Endothelial cell of umbilical vein (primary cell): ENCODE data around the gene CNOT11.
"Not testable (repeated sequence)": the region's sequence is repeated elsewhere in the genome, so short reads cannot be mapped to it uniquely, and the experiment has no call there.

Source experiments
- CTCF ChIP-seq, 2 donors: IDR thresholded peaks; 1 replicate in 1 of 2; 2 replicates in 1 of 2; pipeline ENCODE4 v1.5.1; 2011; ENCODE audit warnings: low read length in 2 of 2, mild to moderate bottlenecking in 2 of 2, moderate library complexity in 2 of 2, control low read depth in 1 of 2, inconsistent platforms in 1 of 2, low read depth in 1 of 2; ENCODE audit not compliant: insufficient read depth in 1 of 2; ENCODE audit errors: extremely low read depth in 1 of 2
- EZH2 ChIP-seq: IDR thresholded peaks from 2 replicates; pipeline ENCODE4 v1.6.1; 2012; ENCODE audit warnings: borderline replicate concordance, low read depth, mild to moderate bottlenecking, moderate library complexity, low read length, inconsistent platforms; ENCODE audit not compliant: severe bottlenecking
- GATA2 ChIP-seq: IDR thresholded peaks from 2 replicates; pipeline ENCODE4 v1.7.0; 2011; ENCODE audit warnings: low read depth, mild to moderate bottlenecking, moderate library complexity, mixed read lengths, low read length; ENCODE audit not compliant: insufficient read length, insufficient read depth
- JUN ChIP-seq: IDR thresholded peaks from 2 replicates; pipeline ENCODE4 v1.6.1; 2011; ENCODE audit warnings: borderline replicate concordance, low read depth; ENCODE audit not compliant: insufficient read length, insufficient read depth
- POLR2A ChIP-seq: IDR thresholded peaks from 2 replicates; pipeline ENCODE4 v1.6.1; 2012; ENCODE audit warnings: low read depth, mild to moderate bottlenecking, control low read depth, low read length
- POLR2AphosphoS5 ChIP-seq: IDR thresholded peaks from 2 replicates; pipeline ENCODE4 v1.6.1; 2012; ENCODE audit warnings: low read depth, mild to moderate bottlenecking, control low read depth, low read length, moderate library complexity; ENCODE audit not compliant: insufficient read depth

- TF ChIP-seq JUN, EZH2, POLR2A, POLR2AphosphoS5, GATA2: not testable (repeated sequence)
- peak; percentile 33 to 40 for TF ChIP-seq CTCF (IDR thresholded peaks at IDR 0.05; ENCODE audit: extremely low read depth in 1 of 2, insufficient read depth in 1 of 2, low read depth in 1 of 2, low read length in 2 of 2)
Observed at GRCh38 chr2:101240694-101241093, 12.0 kb upstream of the CNOT11 start.
